GM21360 (cell line): ENCODE results near the gene COLEC11.
"Not testable (repeated sequence)": the region's sequence is repeated elsewhere in the genome, so short reads cannot be mapped to it uniquely, and the experiment has no call there.

Source experiments
- ATAC-seq: cut with Tn5 transposase; IDR thresholded peaks from one replicate; pipeline ENCODE4 v1.9.1; 2021; ENCODE audit warnings: mild to moderate bottlenecking, moderate library complexity; ENCODE audit not compliant: unreplicated experiment

The COLEC11 gene

GRCh38 chr2:3651691-3652648 is 57.1 kb downstream of the COLEC11 start:
- ATAC-seq, result peak; percentile 85

GRCh38 chr2:3652896-3653625 is 58.1 kb downstream of the COLEC11 start:
- no peak for ATAC-seq

- no peak for ATAC-seq
Observed at GRCh38 chr2:3654011-3654410, 59.1 kb downstream of the COLEC11 start.

- no peak for ATAC-seq
Observed at GRCh38 chr2:3654531-3655225, 59.8 kb downstream of the COLEC11 start.

DNA sequence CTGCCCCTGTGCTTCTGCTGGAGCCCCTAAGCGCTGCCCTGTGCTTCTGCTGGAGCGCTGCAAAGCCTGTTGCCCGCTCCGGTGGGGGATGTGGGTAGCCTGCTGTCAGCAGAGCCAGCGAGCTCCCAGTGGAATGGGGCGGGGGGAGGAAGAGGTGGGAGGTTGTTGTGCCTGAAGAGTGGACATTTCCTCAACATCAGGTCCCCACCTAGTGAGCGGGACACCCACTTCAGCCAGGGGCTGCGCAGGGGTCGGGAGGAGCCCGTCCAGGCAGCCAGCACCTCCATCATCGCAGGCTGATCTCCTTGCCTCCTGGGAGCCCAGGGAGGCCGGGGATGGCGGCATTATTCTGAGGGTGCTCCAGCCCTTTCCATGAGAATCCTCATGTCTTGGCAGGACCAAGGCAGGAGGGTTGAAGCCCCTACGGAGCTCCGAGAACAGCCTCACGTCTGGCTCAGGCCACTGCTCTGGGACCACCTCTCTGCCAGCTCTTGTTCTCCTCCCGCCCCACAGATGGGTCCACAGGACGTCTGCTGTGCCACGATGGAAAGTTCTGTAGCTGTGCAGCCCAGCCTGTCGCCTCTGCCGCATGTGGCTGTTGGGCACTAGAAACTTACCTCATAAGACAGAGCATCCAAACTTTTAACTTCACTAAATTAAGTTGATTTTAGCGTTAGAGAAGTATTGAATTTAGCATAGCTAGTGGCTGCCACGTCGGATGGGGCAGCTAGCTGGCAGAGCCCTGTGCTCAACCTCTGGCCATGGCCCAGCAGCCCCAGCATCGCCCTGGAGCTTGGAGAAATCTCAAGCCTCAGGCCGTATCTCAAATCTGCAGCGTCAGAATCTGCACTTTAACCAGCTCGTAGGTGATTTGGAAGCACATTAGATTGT is 61.2 kb downstream of the COLEC11 start:
- ATAC-seq, result no peak

DNA sequence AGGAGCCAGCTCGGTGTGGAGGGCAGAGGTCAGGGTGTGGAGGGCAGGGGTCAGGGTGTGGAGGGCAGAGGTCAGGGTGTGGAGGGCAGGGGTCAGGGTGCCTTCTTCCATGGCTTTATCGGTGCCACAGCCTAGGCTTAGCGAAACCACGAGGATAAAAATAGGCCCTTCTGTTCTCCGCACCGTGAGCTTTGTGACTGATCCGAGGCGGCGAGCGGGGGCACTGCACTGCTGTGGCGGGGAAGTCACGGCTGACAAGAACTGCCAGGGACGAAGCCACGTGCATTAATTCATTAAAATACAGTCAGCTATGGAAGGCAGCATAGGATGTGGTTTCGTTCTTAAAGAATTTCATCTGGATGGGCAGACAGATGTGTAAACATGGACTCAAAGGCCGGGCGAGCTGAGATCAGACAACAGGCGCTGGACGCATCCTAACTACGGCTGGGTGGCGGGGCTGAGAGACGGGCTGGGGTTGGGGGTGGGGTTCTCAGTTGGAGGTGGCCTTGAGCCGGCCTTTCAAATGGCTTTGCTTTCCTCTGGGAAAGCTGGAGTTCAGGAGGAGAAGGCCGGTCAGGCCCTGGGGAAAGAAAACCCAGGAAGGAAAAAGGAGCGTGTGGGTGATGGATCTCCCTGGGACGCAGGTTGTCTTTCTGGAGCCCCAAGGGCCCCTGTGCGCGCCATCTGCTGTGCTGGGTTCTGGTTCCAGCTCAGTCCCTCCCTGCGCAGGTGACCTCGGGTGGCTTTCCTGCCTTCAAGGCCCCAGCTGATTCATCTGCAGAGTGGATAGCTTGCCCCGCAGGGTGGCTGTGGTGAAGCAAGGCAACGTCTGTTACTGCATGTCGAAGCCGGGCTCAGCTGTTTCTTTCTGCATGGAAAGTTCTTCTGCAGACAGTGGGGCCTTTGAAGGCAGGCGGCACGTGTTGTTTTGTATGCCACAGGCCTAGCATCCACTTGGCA is 62.1 kb downstream of the COLEC11 start:
- ATAC-seq, result no peak

- no peak for ATAC-seq
Observed at GRCh38 chr2:3657881-3658280, 63.0 kb downstream of the COLEC11 start, which contains the start of gene ALLC. TSS of gene ALLC (plus strand) at chr2:3658200. CDS start at chr2:3671158, 12,958 bp downstream.

DNA sequence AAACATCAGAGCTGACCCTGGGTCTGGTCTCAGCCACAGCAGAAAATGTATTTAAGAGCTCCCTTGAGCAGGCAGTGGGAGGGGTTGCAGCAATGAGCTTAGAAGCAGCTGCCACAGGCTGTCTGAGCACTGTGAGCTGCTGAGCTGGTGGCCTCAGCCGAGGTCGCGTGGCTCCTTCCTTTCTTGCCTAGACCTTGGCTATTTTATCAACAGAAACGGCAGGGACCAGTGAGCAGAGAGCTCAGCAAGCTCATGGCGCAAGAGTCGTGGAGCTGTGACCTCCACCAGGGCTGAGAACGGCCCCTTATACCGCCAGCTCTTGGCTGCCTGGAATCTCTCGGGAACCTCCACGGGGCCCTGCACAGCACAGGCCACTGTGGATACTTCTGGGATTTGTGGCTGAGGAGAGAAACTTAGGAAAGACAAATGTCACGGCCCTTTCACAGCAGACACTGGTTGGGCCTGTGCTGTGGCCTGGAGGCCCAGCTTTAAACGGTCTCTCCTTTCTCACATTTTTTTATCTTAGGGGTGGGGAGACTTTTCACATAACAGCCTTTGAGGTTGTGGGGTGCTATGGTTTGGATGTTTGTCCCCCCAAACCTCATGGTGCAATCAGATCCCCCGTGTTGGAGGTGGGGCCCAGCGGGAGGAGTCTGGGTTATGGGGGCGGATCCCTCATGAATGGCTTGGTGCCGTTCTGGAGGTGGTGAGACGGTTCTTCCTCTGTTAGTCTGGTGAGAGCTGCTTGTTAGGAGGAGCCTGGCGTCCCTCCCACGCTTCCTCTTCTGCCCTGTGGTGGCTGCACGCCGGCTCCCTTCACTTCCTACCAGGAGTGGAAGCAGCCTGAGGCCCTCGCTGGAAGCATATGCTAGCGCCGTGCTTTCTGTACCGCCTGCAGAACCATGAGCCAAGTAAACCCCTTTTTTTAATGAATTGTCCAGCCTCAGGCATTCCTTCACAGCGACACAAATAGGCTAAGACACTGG is 64.8 kb downstream of the COLEC11 start:
- ATAC-seq, result no peak

DNA sequence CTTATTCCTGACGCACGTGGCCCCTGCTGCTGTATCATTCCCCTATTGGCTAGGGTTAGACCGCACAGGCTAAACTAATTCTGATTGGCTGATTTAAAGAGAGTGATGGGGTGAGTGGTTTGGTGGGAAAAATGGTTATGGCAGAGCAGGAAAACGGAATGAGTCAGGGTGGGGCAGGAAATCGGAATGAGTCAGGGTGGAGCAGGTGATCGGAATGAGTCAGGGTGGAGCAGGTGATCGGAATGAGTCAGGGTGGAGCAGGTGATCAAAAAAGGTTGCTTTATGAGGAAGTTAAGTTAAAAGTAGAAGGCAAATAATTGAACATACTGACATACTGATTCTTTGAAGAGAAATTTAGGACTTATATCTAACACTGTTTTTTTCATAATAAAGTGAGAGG is 65.7 kb downstream of the COLEC11 start:
- ATAC-seq, result not testable (repeated sequence)

DNA sequence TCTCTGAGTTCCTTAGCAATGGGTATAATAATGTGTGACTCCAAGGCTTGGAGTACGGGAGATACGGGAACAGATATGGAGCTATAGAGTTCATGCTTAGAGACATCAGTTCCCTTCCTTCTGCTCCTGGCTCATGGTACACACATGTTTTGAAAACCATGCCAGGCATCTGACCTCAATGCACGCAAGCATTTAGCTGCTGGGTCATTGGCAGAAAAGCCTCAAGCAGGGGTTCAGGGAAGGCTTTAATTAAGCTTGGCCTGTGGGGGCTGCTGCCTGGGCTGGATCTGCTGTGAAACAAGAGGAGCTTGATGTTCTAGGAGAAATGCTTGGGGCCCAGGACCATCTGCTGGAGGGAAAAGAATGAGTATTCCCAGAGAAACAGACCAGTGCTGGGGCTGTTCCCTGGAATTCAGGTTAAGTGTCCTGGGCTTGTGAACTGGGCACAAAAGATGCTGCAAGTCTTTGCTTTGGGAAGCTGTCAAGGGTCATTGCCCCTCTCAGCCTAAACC is 66.3 kb downstream of the COLEC11 start:
- no peak for ATAC-seq

GRCh38 chr2:3662239-3662638 is 67.3 kb downstream of the COLEC11 start:
- no peak for ATAC-seq

GRCh38 chr2:3664118-3664517 is 69.2 kb downstream of the COLEC11 start:
- ATAC-seq, result no peak

- no peak for ATAC-seq
Observed at GRCh38 chr2:3664925-3665324, 70.0 kb downstream of the COLEC11 start.

DNA sequence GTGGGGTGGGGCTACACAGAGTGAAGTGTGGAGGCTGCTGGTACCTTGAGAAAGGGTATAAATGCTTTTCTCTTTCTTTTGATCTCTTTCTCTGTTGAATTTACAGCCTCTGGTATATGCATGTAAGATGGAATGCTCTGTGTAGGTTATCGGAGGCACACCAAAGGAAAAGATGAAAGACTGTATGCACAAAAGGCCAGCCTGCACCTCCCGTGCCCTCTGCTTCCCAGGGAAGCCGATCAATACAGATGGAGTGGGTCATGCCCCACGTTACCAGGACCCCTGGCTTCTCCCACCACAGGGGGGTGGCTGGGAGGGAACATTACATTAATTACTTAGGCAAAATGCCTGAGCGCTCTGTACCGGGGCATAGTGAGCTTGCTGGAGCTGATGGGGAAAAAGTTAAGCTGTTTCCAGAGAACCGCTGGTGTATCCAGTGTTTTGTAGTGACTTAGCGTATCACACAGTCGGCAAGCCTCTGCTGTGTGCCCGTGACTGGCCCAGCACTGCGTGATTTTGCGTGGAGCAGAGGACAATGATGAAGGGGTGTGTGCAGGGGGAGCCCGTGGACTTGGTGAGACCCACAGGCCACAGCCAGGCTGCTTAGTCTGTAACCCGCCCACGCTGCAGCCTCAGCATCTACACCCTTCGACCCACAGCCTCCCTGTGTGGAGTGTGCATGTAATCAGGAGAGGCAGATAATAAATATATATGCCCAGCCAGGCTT is 71.1 kb downstream of the COLEC11 start:
- no peak for ATAC-seq

DNA sequence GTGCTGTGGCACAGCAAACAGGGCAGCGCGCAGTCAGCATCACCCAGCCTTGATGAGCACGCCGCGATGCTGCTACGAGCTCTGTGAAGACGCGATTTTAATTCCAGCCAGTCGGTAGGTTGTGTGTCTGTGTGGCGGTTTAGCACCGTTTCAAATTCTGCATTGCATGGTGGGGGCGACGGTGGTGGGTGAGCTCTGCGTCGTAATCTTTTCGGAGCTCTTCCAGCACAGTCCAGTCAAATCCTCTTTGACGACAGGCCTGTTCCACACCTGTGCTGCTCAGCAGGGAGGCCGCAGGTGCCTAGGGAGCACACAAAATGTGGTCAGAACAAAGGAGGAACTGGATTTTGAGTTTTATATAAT is 71.7 kb downstream of the COLEC11 start:
- ATAC-seq, result no peak

DNA sequence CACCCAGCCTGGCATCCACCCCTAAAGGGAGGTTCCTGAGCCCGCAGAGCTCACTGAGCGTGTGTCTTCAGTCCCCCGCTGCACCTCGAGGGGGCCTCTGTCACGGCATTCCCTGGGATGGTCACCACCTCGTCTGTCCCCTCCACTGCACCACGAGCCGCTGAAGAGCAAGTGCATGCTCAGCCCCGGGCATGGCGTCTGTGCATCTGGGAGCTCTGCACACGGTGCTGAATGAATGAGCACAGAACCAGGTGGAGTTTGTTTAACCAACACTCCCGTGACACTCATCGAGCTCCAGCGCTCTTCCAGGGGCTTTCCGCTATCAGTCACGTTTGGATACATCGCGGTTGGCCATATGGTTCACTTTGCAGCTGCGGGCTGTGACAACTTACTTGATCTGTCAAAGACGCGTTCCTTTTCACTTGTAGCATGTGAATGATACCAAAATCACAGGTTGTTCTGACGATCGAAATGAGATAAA is 72.3 kb downstream of the COLEC11 start:
- no peak for ATAC-seq

GRCh38 chr2:3669656-3670055 is 74.7 kb downstream of the COLEC11 start:
- ATAC-seq, result no peak
